Central memory CD8-positive, alpha-beta T cell (primary cell): ENCODE measurements around the gene CADM2.

Experiments used
- ATAC-seq: fragments of 150-1000 bp; cut with Tn5 transposase; replicated peaks from 2 replicates; pipeline ENCODE4 v1.10.0; 2022; ENCODE audit warnings: mild to moderate bottlenecking, moderate FRiP score, moderate number of reproducible peaks; ENCODE audit not compliant: poor library complexity, severe bottlenecking; ENCODE audit errors: extremely low read depth
- DNase-seq, 2 donors: peaks; one replicate each; pipeline ENCODE4 v3.0.0; 2021; ENCODE audit warnings: low spot score in 2 of 2
- H3K27ac Mint-ChIP-seq: one replicate; pipeline ENCODE4 v1.8.0; 2022; ENCODE audit warnings: low read depth, mild to moderate bottlenecking, moderate library complexity, mixed read lengths
- H3K27me3 Mint-ChIP-seq: one replicate; pipeline ENCODE4 v1.8.0; 2022; ENCODE audit warnings: mixed read lengths
- H3K36me3 Mint-ChIP-seq: one replicate; pipeline ENCODE4 v1.8.0; 2022; ENCODE audit warnings: mild to moderate bottlenecking, moderate library complexity, mixed read lengths; ENCODE audit not compliant: insufficient read depth
- H3K4me1 Mint-ChIP-seq: one replicate; pipeline ENCODE4 v1.8.0; 2022; ENCODE audit warnings: mixed read lengths
- H3K4me3 Mint-ChIP-seq: one replicate; pipeline ENCODE4 v1.8.0; 2022; ENCODE audit warnings: mild to moderate bottlenecking, moderate library complexity, mixed read lengths
- H3K9me3 Mint-ChIP-seq: one replicate; pipeline ENCODE4 v1.8.0; 2022; ENCODE audit warnings: mixed read lengths

The CADM2 gene

GRCh38 chr3:85051786-85052185, 93.0 kb downstream of the CADM2 start:
- H3K27me3 Mint-ChIP-seq = no peaks in the 10 kb centered on the region

GRCh38 chr3:85053626-85054025, 94.8 kb downstream of the CADM2 start:
- Mint-ChIP-seq H3K4me3 (no peak overlapping the region), H3K36me3 (no peaks in the 10 kb centered on the region), H3K4me1 (no peaks in the 10 kb centered on the region), H3K27ac (no peak overlapping the region), H3K9me3 (peaks cover 9% of the 10 kb centered on the region), H3K27me3 (no peaks in the 10 kb centered on the region)
- DNase-seq (no peak), ATAC-seq (no peak)

More at GRCh38 chr3:85051786-85052185, 93.0 kb downstream of the CADM2 start:
- H3K4me3 Mint-ChIP-seq = no peak overlapping the region
- H3K4me1 Mint-ChIP-seq = no peaks in the 10 kb centered on the region
- no peak for ATAC-seq
- no peaks in the 10 kb centered on the region for H3K36me3 Mint-ChIP-seq
- H3K9me3 Mint-ChIP-seq = peaks cover 18% of the 10 kb centered on the region
- no peak overlapping the region for H3K27ac Mint-ChIP-seq
- no peak for DNase-seq

- Mint-ChIP-seq H3K27ac (no peak overlapping the region), H3K4me3 (no peak overlapping the region), H3K9me3 (peaks cover 6% of the 10 kb centered on the region), H3K27me3 (no peaks in the 10 kb centered on the region), H3K36me3 (no peaks in the 10 kb centered on the region), H3K4me1 (no peaks in the 10 kb centered on the region)
- ATAC-seq = no peak
- no peak for DNase-seq
These were observed 95.8 kb downstream of the CADM2 start for GRCh38 chr3:85054579-85054978.

GRCh38 chr3:85068911-85069310, 110.1 kb downstream of the CADM2 start:
- Mint-ChIP-seq H3K4me1 (no peaks in the 10 kb centered on the region), H3K27me3 (no peaks in the 10 kb centered on the region), H3K27ac (no peak overlapping the region), H3K4me3 (no peak overlapping the region), H3K36me3 (no peaks in the 10 kb centered on the region), H3K9me3 (peaks cover 10% of the 10 kb centered on the region)
- no peak for ATAC-seq
- no peak for DNase-seq

GRCh38 chr3:85074003-85074402, 115.2 kb downstream of the CADM2 start:
- Mint-ChIP-seq H3K27ac (no peak overlapping the region), H3K4me1 (no peaks in the 10 kb centered on the region), H3K4me3 (no peak overlapping the region), H3K27me3 (no peaks in the 10 kb centered on the region), H3K36me3 (no peaks in the 10 kb centered on the region), H3K9me3 (peaks cover 7% of the 10 kb centered on the region)
- ATAC-seq (no peak), DNase-seq (no peak)

- Mint-ChIP-seq H3K27me3 (no peaks in the 10 kb centered on the region), H3K27ac (no peak overlapping the region), H3K4me1 (no peaks in the 10 kb centered on the region), H3K36me3 (no peaks in the 10 kb centered on the region), H3K4me3 (no peak overlapping the region), H3K9me3 (peaks cover 7% of the 10 kb centered on the region)
- DNase-seq (no peak), ATAC-seq (no peak)
These were observed 116.9 kb downstream of the CADM2 start for GRCh38 chr3:85075663-85076062.

- no peak for ATAC-seq
- Mint-ChIP-seq H3K36me3 (no peaks in the 10 kb centered on the region), H3K27ac (no peak overlapping the region), H3K4me3 (no peak overlapping the region), H3K4me1 (no peaks in the 10 kb centered on the region), H3K27me3 (no peaks in the 10 kb centered on the region), H3K9me3 (peaks cover 7% of the 10 kb centered on the region)
- DNase-seq = no peak
These were observed 118.2 kb downstream of the CADM2 start for GRCh38 chr3:85077018-85077417.

GRCh38 chr3:85081191-85081906, 122.6 kb downstream of the CADM2 start:
- Mint-ChIP-seq H3K27me3 (no peaks in the 10 kb centered on the region), H3K36me3 (no peaks in the 10 kb centered on the region), H3K4me1 (no peaks in the 10 kb centered on the region), H3K27ac (no peak overlapping the region), H3K9me3 (peaks cover 5% of the 10 kb centered on the region), H3K4me3 (no peak overlapping the region)
- no peak for DNase-seq
- ATAC-seq = no peak

GRCh38 chr3:85090495-85090894, 131.7 kb downstream of the CADM2 start:
- H3K4me1 Mint-ChIP-seq = no peaks in the 10 kb centered on the region
- H3K27ac Mint-ChIP-seq = no peak overlapping the region
- no peaks in the 10 kb centered on the region for H3K27me3 Mint-ChIP-seq
- H3K9me3 Mint-ChIP-seq = peaks cover 13% of the 10 kb centered on the region
- DNase-seq = no peak
- ATAC-seq = no peak
- no peak overlapping the region for H3K4me3 Mint-ChIP-seq
- no peaks in the 10 kb centered on the region for H3K36me3 Mint-ChIP-seq

- Mint-ChIP-seq H3K27ac (no peak overlapping the region), H3K9me3 (peaks cover 16% of the 10 kb centered on the region), H3K36me3 (no peaks in the 10 kb centered on the region), H3K4me3 (no peak overlapping the region), H3K27me3 (no peaks in the 10 kb centered on the region), H3K4me1 (no peaks in the 10 kb centered on the region)
- ATAC-seq = no peak
- no peak for DNase-seq
These were observed 141.5 kb downstream of the CADM2 start for GRCh38 chr3:85100316-85100715.

- no peaks in the 10 kb centered on the region for H3K4me1 Mint-ChIP-seq
- DNase-seq (no peak), ATAC-seq (no peak)
- peaks cover 29% of the 10 kb centered on the region for H3K9me3 Mint-ChIP-seq
- no peaks in the 10 kb centered on the region for H3K36me3 Mint-ChIP-seq
- H3K27ac Mint-ChIP-seq = no peak overlapping the region
- no peaks in the 10 kb centered on the region for H3K27me3 Mint-ChIP-seq
- H3K4me3 Mint-ChIP-seq = no peak overlapping the region
These were observed 144.0 kb downstream of the CADM2 start for GRCh38 chr3:85102781-85103180.

- no peaks in the 10 kb centered on the region for H3K27me3 Mint-ChIP-seq
- no peaks in the 10 kb centered on the region for H3K4me1 Mint-ChIP-seq
- no peaks in the 10 kb centered on the region for H3K36me3 Mint-ChIP-seq
- ATAC-seq (no peak), DNase-seq (no peak)
- H3K9me3 Mint-ChIP-seq = peaks cover 35% of the 10 kb centered on the region
- H3K4me3 Mint-ChIP-seq = no peak overlapping the region
- H3K27ac Mint-ChIP-seq = no peak overlapping the region
These were observed 151.6 kb downstream of the CADM2 start for GRCh38 chr3:85110393-85110792.

GRCh38 chr3:85120879-85121278, 162.1 kb downstream of the CADM2 start:
- DNase-seq = no peak
- Mint-ChIP-seq H3K9me3 (peaks cover 9% of the 10 kb centered on the region), H3K4me1 (no peaks in the 10 kb centered on the region), H3K27ac (no peak overlapping the region), H3K4me3 (no peak overlapping the region), H3K36me3 (no peaks in the 10 kb centered on the region), H3K27me3 (no peaks in the 10 kb centered on the region)
- ATAC-seq = no peak
